Activated CD4-positive, CD25-positive, alpha-beta regulatory T cell treated with anti-CD3 and anti-CD28 coated beads, Interleukin-2, amount 50 U/mL, for 24 hours (primary cell): Measurements from ENCODE around the gene SH3PXD2B.

Source experiments
- ATAC-seq, 2 donors: fragments of 150-1000 bp; cut with Tn5 transposase; one replicate each; pipeline ENCODE4 v1.10.0; 2021; ENCODE audit warnings: mild to moderate bottlenecking in 1 of 2, moderate library complexity in 1 of 2

SH3PXD2B gene

DNA sequence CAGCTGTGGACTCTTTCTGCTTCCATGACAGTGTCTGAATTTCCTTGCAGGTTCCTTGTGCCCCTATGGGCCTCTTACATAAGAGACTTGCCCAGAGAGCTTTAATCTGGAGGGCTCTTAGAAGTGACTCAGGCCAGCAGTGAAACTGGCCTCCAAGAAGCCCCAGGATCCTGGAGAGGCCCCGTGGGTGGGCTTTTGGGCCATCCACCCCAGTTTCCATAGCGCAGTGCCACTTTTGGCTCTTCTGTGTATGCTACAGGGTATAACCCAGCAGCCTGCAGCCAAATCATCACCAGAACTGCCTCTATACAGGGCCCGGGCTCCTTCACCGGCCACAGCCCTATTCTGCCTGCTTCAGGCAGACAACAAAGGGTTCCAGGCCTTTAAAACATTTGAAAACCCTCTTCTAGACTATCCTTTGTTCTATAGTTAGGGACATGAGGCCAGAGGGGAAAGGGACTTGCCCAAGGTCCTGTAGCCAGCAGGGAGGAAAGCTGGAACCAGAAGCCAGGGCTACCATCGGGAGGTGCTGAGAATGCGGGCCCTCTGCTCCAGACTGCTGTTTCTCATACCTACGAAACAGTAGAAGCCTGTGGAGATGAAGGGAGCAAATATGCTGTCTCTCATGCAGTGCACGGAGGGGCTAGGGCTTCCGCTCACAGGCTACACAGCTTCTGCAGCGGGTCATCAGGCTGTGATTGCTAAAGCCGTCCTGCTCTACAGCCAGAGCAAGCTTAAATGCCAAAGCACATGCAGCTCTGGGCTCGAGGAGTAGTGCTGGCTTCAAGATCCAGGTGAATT lies 18.0 kb downstream of the SH3PXD2B start:
- no peak for ATAC-seq

- no peak for ATAC-seq
Measured at GRCh38 chr5:172435362-172436077, 18.8 kb downstream of the SH3PXD2B start.

DNA sequence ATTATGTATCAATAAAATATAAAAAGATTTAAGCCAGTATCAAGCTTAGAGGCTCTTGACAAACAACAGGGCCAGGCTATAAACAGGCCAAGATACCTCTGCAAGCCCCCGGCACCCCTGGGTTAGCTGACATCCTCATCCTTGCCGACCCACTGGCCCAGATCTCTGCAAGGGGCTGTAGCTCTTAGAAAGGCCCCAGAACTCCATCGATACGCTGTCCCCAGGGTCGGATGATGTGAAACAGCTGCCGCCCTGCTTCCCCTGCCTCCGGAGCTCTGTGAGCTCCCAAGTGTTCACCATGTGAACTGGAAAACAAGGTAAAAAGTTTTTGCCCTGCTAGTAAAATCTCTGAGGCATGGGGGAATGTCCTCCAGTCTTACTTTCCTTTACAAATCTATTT lies 20.1 kb downstream of the SH3PXD2B start:
- no peak for ATAC-seq

- ATAC-seq, result no peak
Measured at GRCh38 chr5:172433513-172433912, 20.8 kb downstream of the SH3PXD2B start.

DNA sequence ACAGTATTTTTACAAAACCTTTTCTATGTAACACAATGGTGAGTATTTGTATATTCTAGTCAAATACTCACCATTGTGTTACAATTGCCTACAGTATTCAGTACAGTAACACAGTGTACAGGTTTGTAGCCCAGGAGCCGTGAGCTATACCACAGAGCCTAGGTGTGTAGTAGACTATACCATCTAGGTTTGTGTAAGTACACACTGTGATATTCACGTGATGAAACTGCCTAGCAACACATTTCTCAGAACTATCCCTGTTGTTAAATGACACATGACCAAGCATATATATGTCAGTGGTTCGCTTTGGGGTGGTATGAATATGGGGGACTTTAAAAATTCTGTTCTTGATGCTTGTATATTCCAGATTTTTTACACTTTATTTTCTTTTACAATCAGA lies 21.3 kb downstream of the SH3PXD2B start:
- no peak for ATAC-seq

DNA sequence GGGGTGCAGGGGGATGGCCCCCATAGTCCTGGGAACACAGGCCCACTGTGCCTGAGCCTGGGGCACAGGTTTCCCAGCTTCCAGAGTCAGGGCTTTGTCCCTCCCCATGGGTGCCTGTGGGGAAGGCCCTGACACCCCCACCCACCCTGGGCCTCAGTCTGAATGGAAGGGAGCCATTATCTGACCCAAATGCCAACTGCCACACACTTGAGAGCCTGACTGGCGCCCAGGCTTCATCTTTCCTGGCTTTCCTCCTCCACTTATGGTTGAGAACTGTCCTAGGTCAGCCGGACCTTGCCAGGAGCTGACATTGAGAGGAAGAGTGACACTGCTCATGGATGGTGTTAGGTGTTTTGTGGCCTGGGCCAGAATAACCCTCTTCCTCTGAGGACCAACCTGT lies 24.0 kb downstream of the SH3PXD2B start:
- no peak for ATAC-seq

- no peak for ATAC-seq
Measured at GRCh38 chr5:172429201-172429940, 25.0 kb downstream of the SH3PXD2B start.

DNA sequence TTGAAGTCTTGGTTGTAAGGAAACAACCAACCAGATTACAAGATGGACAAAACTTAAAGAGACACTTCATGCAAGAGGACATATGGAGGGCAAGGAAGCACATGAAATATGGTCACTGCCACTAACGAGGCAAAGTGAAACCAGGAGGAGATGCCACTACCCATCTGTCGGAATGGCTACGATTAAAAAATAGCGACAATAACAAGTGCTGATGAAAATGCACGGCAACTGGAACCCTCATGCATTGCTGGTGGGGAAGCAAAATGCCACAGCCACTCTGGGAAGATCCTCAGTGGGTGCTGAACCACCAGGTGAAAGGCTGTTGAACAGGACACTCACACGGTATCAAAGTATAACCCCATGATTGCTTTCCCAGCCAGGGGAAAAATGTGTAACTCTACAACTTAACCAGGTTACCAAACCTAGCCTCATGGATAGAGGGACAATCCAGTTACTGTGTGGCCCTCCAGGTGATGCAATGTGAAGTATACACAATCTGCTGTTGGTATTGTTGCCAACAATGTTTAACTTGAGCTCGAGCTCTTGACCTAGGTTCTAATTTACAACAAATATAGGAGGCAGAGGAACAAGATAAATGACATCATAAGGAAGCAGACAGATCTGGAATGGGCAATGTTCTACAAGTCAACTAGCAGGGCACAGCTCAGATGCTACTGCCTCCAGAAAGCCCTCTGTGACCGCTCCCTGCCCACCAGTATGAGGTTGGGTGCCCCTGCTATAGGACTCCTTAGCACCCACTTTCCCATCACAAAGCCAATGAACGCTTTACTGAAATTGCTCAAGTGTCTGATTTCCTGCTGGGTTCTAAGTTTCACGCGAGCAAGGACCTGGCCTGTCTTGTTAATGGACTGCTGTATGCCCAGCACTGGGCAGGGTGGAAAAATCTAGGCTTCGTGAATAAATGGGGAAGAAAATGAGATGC lies 25.8 kb downstream of the SH3PXD2B start:
- ATAC-seq, result no peak

DNA sequence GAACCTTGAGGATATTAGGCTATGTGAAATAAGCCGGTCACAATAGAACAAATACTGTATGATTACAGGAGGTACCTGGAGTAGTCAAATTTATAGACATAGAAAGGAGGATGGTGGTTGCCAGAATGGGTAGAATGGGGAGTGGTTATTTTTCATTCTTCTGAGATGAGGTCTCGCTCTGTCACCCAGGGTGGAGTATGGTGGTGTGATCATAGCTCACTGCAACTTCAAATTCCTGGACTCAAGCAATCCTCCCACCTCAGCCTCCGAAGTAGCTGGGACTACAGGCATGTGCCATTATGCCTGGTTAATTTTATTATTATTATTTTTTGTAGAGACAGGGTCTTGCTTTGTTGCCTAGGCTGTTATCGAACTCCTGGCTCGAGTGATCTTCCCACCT lies 27.1 kb downstream of the SH3PXD2B start:
- no peak for ATAC-seq

DNA sequence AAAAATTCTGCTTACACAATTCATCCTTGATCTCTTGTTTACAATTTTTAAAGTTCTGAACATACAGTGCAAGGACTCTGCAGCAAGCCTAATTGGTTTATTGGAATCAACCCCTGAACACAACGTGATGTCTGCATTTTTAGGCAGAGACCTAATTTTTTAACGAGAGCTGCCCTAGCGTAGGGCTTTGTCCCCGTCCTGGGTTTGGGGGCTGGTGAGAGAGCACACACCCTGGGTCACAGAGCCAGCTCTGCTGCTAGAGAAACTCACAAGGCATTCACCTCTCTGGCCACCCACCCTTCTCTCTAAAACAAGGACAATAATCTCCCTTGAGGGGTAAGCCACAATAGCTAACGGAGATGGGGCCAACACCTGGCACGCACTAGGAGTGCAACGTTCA lies 28.2 kb downstream of the SH3PXD2B start:
- no peak for ATAC-seq

DNA sequence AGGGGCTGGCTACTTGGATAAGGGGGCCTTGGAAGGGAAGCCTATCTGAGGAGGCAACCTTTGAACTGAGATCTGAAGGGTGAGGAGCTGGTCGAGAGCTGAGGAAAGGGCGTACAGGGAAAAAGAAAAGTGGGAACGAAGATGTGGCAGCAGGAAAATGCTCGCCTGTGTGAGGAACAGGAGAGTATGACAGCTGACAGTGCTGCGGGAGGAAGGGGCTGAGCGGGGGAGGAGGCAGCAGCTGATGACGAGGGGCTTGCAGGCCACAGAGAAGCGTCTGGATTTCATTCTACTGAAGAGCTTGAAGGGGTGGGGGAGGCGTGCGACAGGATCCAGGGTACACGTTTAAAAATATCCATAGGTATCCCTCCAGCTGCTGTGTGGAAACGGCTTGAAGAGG lies 28.9 kb downstream of the SH3PXD2B start:
- no peak for ATAC-seq

DNA sequence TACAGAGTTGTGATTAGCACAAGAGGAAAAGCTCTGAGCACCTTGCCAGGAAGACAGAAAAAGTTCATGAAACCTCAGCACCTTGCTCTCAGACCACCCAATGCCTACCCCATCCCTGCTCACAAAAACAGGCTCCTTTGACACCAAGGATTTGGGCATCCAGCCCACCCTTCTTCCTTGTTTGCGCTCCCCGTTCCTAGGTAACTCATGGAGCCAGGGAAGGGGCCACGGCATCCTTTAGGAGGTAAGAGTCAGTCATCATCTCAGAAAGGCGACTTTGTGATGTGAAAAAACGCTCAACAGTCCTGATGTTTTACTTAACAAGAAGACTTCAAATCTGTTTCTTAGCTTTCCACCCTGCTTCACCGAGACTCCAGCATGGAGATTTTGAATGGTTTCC lies 29.5 kb downstream of the SH3PXD2B start:
- ATAC-seq, result no peak

DNA sequence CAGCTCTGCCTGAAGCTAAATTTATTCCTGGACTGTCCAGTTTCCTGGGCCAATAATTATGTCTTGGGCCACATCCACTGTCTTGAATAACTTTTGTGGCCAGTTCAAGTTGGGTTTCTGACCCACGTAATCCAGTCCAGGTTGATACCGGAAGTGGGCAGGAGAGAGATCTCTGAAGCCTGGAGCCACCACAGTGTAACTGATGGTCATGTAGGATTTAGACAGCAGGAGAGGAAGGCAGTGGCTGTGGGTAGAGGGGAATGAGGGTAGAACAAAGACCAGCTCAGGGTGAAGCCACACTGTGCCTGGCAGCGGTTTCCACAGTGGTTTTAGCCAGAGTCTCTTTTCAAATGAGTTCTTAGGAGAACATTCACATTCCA lies 30.2 kb downstream of the SH3PXD2B start:
- no peak for ATAC-seq

DNA sequence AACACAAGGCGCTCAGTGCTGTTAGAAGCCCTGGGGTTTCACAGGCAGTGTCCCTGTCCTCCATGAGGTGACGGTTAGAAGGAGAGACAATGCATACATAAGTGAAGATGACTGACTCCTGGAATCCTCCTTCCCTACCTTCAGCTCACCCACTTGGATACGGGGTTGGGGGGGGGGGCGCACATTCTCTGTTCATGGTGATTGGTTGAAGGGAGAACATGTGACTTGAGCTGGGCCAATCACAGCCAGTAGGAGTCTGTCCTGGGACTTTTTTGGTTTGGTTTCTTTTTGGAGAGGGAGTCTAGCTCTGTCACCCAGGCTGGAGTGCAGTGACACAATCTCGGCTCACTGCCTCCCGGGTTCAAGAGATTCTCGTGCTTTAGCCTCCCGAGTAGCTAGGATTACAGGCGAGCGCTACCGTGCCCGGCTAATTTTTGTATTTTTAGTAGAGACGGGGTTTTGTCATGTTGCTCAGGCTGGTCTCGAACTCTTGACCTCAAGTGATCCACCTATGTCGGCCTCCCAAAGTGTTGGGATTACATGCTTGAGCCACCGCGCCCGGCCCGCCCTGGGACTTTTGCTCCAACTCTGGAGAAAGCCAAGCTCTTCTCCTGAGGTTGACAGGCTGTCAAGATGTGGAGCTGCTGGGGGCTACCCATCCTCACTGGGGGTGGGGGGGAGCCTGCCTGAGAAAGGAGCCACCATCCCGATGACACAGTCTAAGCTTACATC lies 30.8 kb downstream of the SH3PXD2B start:
- no peak for ATAC-seq

DNA sequence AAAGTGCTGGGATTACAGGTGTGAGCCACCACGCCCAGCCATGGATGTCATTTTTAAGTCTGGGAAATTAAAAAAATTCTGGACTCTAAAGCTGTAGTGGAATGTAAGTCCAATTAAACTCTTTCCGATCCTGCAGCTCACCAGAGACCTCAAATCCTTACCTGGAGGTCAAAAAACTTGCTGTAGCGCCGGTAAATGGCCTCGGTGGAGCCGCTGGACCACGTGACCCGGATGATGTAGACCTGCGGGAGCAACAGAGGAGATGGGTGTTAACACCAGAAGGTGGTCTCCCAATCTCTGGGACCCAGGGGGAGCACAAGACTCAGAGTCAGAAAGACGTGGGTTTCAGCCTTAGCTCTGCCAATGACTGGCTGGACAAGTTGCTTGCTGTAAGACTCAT lies 32.1 kb downstream of the SH3PXD2B start:
- ATAC-seq, result no peak

DNA sequence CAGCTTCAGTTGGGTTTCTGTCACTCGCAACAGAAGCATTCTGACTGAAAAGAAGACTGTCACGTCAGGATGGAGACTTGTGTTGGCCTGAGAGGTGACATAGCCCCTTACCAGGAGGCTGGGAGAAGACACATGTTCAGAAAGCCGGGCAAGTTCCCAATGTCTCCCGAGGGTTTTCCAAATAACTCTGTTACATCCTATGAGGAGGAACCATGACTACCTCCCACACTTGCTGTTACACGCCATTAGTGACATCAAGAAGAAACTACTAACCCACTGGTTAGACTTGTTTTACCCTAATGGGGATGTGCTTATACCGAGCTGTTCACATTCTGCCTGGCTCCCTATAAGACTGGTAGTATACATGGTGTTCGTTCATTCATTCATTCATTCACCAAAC lies 33.3 kb downstream of the SH3PXD2B start:
- no peak for ATAC-seq

- ATAC-seq, result no peak
Measured at GRCh38 chr5:172420235-172420939, 33.9 kb downstream of the SH3PXD2B start.

DNA sequence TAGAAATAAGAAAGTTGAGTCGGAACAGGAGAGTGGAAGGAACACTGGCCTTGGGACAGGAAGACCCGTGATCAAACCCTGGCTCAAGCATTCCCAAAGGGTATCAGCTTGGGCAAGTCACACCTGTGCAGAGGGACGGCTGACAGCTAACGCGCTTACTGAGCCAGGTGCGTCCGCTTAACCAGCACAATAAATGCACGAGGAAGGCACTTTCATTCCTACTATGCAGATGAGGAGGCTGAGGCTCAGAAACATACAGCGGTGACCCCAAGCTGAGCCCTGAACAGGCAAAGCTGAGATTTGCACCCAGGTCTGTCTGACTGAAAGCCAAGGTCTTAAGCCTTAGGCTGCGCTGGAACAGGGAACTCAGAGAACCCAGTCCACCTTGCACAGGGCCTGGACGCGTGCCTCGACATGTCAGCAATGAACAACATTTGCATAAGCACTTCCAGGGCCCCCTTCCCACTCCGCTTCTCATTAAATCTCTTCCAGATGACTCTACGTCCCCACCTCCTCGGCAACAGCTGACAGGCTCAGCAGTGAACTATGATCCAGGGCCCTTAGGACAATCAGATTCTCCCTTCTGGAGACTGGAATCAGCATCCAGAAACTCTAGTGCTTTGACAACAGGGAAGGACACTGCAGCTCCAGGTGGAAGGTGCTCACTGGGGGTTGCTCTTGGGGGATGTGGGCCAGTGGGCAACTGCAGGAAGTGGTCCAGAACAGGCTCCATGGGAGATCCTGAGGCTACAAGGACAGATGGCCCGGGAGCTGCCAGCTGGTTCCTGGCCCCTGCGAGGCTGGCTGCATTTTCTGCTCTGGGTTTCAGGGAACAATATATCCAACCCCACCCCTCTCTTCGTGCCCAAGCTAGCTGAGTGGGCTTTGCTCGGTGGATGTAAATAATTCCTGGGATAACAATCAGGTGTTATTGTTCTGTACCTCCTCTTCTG lies 35.2 kb downstream of the SH3PXD2B start:
- ATAC-seq, result no peak

DNA sequence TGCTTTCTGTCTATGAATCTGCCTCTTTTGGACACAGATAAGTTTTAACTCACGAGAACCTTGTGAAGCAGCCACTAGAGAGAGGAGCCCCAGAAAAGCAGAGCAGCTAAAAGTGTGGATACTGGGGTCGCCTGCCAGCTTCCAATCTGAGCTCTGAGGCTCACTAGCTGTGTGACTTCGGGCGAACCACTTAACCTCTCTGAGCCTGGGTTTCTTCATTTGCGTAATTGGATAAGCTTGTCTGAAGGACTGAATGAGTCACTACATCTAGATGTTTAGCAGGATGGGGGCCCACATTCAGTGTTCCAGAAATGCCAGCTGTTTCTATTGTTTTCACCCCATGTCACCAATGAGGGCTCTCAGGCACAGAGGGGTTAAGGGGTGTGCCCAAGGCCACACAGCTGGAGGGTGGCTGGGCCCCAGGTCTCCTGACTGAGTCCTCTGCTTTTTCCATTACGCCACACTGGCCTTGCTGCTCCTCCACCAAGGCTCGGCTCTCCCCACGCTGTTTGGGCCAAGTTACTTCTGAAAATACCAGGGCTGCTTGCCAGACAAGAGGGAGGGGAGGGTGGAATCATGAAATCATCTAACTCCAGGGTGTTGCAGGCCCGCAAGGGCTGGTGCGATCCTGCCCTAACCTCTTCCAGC lies 36.2 kb downstream of the SH3PXD2B start:
- ATAC-seq, result no peak
